Measurements from ENCODE around the gene RAP1GAP2.

- TF ChIP-seq CTCF (conservative IDR thresholded peaks at IDR 0.05) (no peak), ZFX (IDR thresholded peaks at IDR 0.05) (no peak)
Observed at GRCh38 chr17:2799653-2800052, 3.4 kb downstream of the RAP1GAP2 start.

All from C4-2B (cell line).